ENCODE data around the gene SEMA6D.

SEMA6D gene

DNA sequence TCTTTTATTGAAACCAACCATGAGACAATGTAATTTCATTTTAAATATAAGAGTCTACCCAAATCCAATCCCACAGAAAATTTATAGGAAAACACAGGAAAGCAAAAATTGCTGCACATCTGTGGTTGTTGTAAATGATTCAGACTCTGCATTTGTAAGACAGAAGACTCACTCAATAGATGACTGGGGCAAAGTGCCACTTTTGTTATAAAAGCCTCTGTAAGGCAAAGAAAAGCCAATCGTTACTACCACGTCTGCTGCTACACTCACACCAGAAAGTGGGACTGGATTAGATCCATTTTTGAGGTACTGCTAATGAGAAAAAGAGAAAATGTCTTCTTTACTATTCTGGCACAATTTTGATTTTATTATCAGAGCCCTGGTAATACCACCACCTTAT is 74.9 kb downstream of the SEMA6D start:
- no peak for DNase-seq

- DNase-seq: no peak
Measured at GRCh38 chr15:47794252-47794914, 77.1 kb downstream of the SEMA6D start.

DNA sequence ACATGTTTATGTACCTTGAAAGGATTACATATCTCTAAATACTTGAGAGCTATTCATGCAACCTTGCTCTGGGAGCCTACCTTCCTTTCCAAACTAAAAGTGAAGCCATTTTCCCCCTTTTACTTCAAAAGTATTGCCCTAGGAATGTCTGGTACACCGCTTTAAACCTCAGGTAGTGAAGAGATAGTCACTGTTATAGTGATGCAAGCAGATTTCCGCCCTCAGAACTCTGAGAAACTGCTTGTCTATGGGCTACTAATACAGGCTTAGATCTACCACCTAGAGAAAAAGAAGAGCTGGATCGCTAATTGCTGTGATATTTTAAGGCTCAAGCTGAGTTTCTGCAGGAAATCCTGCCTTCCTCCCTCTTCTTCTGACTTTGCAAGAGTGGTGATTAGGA is 78.6 kb downstream of the SEMA6D start:
- no peak for DNase-seq

DNA sequence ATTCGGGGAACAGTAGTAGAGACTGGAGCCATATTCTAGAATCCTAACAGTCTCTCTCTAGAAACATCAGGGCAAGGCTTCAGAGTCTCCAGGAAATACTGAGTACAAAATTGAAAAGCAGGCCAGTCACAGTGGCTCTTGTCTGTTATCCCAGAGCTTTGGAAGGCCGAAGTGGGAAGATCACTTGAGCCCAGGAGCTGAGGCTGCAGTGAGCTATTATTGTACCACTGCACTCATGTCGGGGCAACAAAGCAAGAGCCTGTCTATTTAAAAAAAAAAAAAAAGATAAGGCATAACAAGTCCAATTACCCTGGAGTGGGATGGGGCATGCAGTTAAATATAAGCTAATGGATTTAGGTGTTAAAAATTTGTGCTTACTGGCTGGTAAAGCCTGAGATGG is 79.0 kb downstream of the SEMA6D start:
- DNase-seq: no peak

- DNase-seq: no peak
Measured at GRCh38 chr15:47796830-47797229, 79.5 kb downstream of the SEMA6D start.

DNA sequence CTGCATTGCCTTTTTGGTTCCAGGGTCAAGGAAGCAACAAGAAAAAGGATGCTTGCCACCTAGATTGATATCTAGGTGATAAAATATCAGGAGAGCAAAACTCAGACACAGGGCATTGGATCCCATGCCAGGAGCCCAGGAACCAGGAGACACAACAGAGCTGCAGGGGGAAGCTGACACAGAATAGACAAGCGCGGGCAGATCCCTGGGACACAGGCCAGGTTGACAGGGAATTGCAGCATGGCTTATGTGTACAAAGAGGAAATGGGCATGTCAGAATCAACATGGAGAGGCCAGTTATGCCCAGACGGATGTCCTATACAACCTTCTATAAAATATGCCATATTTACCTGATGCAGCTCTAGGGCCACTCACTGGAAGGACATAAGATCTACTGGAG is 84.2 kb downstream of the SEMA6D start:
- DNase-seq: no peak

DNA sequence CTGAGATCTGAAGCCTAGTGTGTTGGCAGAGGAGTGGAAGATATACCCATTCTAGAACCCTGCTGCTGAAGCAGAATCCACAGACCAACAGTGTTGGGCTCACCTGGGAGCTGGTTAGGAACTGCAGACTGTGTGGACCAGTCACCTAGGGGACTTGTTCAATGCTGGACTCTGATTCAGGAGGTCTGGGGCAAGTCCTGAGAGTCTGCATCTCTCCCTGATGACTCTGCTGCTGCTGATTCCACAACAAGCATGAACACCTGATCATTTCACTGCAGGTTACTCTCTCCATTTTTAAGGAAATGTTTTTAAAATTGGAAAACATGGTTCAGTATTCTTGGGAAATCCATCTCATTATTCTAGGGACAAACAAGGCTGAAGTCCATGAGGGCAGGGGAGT is 84.9 kb downstream of the SEMA6D start:
- DNase-seq: no peak

- no peak for DNase-seq
Measured at GRCh38 chr15:47803767-47804166, 86.5 kb downstream of the SEMA6D start.

DNA sequence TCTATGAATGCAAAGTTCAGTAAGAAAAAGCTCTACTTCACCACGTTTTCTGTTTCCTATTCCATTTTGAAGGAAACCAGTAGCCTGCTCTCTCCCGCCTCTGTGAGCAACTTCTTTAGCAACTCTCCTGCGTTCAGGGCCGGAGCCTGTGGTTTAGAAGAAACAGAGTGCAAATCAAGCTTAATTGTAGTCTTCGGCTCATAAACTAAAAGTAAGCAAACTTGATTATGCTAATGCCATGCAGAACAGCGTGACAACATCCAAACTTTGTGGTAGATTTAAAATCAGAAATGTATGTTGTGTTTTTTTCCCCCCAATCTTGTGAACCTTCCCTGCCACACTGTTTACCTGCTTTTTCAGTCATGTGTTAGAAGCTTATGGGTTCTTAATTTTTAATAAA is 87.4 kb downstream of the SEMA6D start:
- DNase-seq: no peak

GRCh38 chr15:47806008-47806407 is 88.7 kb downstream of the SEMA6D start:
- no peak for DNase-seq

GRCh38 chr15:47811172-47811571 is 93.9 kb downstream of the SEMA6D start:
- no peak for DNase-seq

DNA sequence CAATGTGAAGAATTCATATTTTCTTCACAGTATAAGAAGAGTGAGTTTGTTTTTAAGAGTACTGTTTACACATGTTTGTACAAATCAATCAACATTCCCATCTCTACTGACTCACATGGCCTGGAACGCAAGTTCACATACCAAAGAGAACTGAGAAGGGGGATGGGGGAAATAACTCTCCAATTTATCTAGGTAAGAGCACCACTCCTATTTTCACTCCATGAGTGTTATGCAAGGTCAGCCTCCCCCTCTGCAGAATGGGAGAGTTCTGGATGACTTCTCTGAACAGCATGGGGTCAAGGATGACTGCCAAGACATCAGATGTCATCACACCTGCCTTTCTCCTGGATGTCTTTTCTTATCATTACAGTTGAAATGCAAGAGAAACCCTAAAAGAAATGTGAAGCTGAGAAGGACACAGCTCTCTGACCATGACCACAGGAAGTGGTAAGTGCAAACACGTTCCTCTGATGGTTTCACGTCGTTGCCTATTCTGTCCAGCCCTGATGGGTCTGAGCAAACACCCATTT is 95.2 kb downstream of the SEMA6D start:
- no peak for DNase-seq

DNA sequence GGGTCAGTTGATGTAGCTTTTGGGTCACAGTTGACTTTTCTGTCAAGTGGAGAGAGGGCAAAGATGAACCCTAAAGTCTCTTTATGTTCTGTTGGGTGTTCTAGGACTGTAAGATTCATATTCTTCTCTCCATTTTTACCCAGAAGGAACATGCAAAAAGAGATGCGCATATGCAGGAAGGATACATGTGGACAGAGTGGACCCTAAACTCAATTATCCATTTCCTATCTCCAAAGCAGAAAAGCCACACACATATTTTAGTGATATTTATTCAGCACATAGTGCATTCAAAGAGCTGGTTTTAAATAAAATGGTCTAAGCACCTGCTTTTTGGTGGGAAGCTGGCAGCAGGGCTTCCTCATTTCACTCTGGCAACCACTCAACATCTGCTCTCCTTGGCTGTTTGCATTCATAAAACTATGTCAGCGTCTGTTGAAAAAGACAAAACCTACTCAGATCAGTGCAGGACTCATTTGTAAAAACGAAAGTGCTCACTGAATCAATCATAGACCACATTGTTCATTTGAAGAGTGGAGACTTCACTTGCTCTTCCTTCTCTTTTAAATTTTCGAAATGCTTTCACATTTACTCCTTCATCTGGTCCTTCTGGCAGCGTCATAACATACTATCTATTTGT is 96.6 kb downstream of the SEMA6D start:
- DNase-seq: no peak

- DNase-seq: no peak
Measured at GRCh38 chr15:47814620-47815019, 97.3 kb downstream of the SEMA6D start.

- DNase-seq: no peak
Measured at GRCh38 chr15:47817969-47818548, 100.8 kb downstream of the SEMA6D start.

- DNase-seq: no peak
Measured at GRCh38 chr15:47819158-47819557, 101.9 kb downstream of the SEMA6D start.

- DNase-seq: no peak
Measured at GRCh38 chr15:47820057-47820746, 102.9 kb downstream of the SEMA6D start.

- no peak for DNase-seq
Measured at GRCh38 chr15:47820747-47821319, 103.5 kb downstream of the SEMA6D start.

DNA sequence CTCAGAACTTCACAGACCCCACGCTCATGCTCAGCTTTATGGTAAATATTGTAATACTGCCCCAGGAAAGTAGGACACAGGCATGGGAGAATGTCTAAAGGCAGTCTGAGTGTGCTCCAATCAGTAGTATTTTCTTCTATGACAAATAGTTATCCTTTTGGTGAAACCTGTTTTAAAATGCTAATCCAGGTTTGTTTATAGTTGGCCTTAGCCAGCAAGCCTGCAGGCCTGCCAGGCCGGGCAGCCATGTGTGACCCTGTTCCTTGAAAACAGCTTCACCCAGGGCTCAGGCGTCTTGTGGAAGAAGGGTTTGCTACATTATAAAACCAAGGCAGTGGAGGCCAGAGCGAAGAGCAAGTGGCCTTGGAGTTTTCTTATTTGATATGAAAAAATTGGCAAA is 104.7 kb downstream of the SEMA6D start:
- no peak for DNase-seq

Data from NCI-H2081 treated with DMSO at 0.1 percent for 48 hours (cell line).